Neural progenitor cell (in vitro differentiated cells): ENCODE measurements around the gene CDK5RAP2. TPM values are rescaled to one million over a fixed set of nuclear protein-coding genes. Genes with fewer than 3 reads are reported as not detected.

Experiments
- DNase-seq: peaks from one replicate; pipeline ENCODE4 v3.0.0-alpha.2; 2016; ENCODE audit warnings: low spot score
- H2AFZ ChIP-seq: fragments of 200-600 bp; sonication (generic); replicated peaks from 2 replicates; pipeline ENCODE4 v1.6.1; 2016; ENCODE audit warnings: antibody characterized with exemption
- H3F3A ChIP-seq: fragments of 200-600 bp; sonication (generic); 2 replicates; pipeline ENCODE4 v1.6.1; 2016; ENCODE audit warnings: antibody characterized with exemption, low read depth
- H3K27ac ChIP-seq: fragments of 200-600 bp; sonication (generic); 2 replicates; pipeline ENCODE4 v1.5.1; 2016; ENCODE audit warnings: mild to moderate bottlenecking
- H3K27me3 ChIP-seq: fragments of 200-600 bp; sonication (generic); 2 replicates; pipeline ENCODE4 v1.6.1; 2016; ENCODE audit warnings: mild to moderate bottlenecking, moderate library complexity
- H3K36me3 ChIP-seq: fragments of 200-600 bp; sonication (generic); 2 replicates; pipeline ENCODE4 v1.5.1; 2016
- H3K4me1 ChIP-seq: fragments of 200-600 bp; sonication (generic); 2 replicates; pipeline ENCODE4 v1.6.1; 2016; ENCODE audit warnings: mixed run types
- H3K4me2 ChIP-seq: fragments of 200-600 bp; sonication (generic); 2 replicates; pipeline ENCODE4 v1.6.1; 2016
- H3K4me3 ChIP-seq: fragments of 200-600 bp; sonication (generic); 2 replicates; pipeline ENCODE4 v1.5.1; 2016
- H3K79me2 ChIP-seq: fragments of 200-600 bp; sonication (generic); 2 replicates; pipeline ENCODE4 v1.6.1; 2016; ENCODE audit warnings: low read depth
- H3K9ac ChIP-seq: fragments of 200-600 bp; sonication (generic); 2 replicates; pipeline ENCODE4 v1.6.1; 2016
- H3K9me3 ChIP-seq: fragments of 200-600 bp; sonication (generic); 2 replicates; pipeline ENCODE4 v1.5.1; 2016; ENCODE audit warnings: low read depth
- H4K20me1 ChIP-seq: fragments of 200-600 bp; sonication (generic); 2 replicates; pipeline ENCODE4 v1.6.1; 2016; ENCODE audit warnings: low read depth
- H3K27ac Mint-ChIP-seq: 3 replicates; pipeline ENCODE4 v1.8.0; 2021; ENCODE audit warnings: mixed read lengths
- H3K27me3 Mint-ChIP-seq: 2 replicates; pipeline ENCODE4 v1.8.0; 2022; ENCODE audit warnings: low read depth, mild to moderate bottlenecking, inconsistent platforms, moderate library complexity, mixed read lengths; ENCODE audit not compliant: insufficient read depth
- H3K36me3 Mint-ChIP-seq: 3 replicates; pipeline ENCODE4 v1.8.0; 2021; ENCODE audit warnings: mixed read lengths
- H3K4me1 Mint-ChIP-seq: 3 replicates; pipeline ENCODE4 v1.8.0; 2021; ENCODE audit warnings: mixed read lengths
- H3K4me3 Mint-ChIP-seq: 3 replicates; pipeline ENCODE4 v1.8.0; 2021; ENCODE audit warnings: mild to moderate bottlenecking, moderate library complexity, mixed read lengths
- H3K9me3 Mint-ChIP-seq: 3 replicates; pipeline ENCODE4 v1.8.0; 2020; ENCODE audit warnings: mixed read lengths
- EZH2 ChIP-seq: fragments of 200-600 bp; sonication (generic); IDR thresholded peaks from 2 replicates; pipeline ENCODE4 v1.6.1; 2017; ENCODE audit warnings: antibody characterized with exemption, mild to moderate bottlenecking, moderate library complexity
- EZH2phosphoT487 ChIP-seq: fragments of 200-600 bp; sonication (generic); IDR thresholded peaks from 2 replicates; pipeline ENCODE4 v1.6.1; 2017; ENCODE audit warnings: antibody characterized with exemption
- total RNA-seq: library from RNA; depleted of rRNA; stranded (reverse); fragments of >200 nt; gene quantifications from 2 replicates; pipeline ENCODE4 v1.2.3, GENCODE V29; 2015; ENCODE audit warnings: low replicate concordance
- TF ChIP-seq, protein P1 (sequence below): fragments of 200-600 bp; sonication (generic); IDR thresholded peaks from 2 replicates; pipeline ENCODE4 v1.5.1; 2017; ENCODE audit warnings: antibody characterized with exemption, mild to moderate bottlenecking

Gene CDK5RAP2
- total RNA-seq, 1 donor from 2014 or later: 62.5 TPM

DNA sequence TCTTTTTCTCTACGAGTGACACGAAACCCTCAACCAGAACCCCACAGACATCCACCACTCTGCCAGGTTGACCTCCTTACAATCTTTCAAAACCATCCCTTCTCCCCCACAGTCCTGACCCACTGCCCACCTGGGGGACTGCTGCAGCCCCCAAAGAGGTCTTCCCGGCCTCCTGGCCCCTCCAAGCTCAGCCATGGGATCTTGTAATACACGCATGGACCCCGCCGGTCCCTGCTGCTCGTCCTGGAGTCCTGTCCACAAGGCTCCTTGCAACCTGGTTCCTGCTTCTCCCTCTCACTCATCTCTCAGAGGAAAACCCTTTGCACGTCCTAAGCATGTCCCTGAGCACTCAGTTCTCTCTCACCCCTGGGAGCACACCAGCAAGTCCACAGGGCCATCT is 187.3 kb downstream of the CDK5RAP2 start:
- Mint-ChIP-seq H3K4me1 (no peaks in the 10 kb centered on the region), H3K9me3 (no peaks in the 10 kb centered on the region), H3K27me3 (peaks cover 4% of the 10 kb centered on the region), H3K4me3 (no peak overlapping the region), H3K27ac (no peak overlapping the region), H3K36me3 (peaks cover 40% of the 10 kb centered on the region)
- Histone ChIP-seq H3K4me2 (no peak overlapping the region), H3K9ac (no peak overlapping the region), H3K9me3 (no peaks in the 10 kb centered on the region), H3K36me3 (no peaks in the 10 kb centered on the region), H3K4me1 (no peaks in the 10 kb centered on the region), H3K27ac (no peak overlapping the region), H2AFZ (no peak overlapping the region), H3K79me2 (no peaks in the 10 kb centered on the region), H4K20me1 (no peaks in the 10 kb centered on the region), H3F3A (no peaks in the 10 kb centered on the region), H3K4me3 (no peak overlapping the region), H3K27me3 (no peaks in the 10 kb centered on the region)
- no peak for TF ChIP-seq EZH2
- TF ChIP-seq EZH2phosphoT487: no peak
- TF ChIP-seq, protein P1, sequence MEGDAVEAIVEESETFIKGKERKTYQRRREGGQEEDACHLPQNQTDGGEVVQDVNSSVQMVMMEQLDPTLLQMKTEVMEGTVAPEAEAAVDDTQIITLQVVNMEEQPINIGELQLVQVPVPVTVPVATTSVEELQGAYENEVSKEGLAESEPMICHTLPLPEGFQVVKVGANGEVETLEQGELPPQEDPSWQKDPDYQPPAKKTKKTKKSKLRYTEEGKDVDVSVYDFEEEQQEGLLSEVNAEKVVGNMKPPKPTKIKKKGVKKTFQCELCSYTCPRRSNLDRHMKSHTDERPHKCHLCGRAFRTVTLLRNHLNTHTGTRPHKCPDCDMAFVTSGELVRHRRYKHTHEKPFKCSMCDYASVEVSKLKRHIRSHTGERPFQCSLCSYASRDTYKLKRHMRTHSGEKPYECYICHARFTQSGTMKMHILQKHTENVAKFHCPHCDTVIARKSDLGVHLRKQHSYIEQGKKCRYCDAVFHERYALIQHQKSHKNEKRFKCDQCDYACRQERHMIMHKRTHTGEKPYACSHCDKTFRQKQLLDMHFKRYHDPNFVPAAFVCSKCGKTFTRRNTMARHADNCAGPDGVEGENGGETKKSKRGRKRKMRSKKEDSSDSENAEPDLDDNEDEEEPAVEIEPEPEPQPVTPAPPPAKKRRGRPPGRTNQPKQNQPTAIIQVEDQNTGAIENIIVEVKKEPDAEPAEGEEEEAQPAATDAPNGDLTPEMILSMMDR: no peak
- DNase-seq: no peak

DNA sequence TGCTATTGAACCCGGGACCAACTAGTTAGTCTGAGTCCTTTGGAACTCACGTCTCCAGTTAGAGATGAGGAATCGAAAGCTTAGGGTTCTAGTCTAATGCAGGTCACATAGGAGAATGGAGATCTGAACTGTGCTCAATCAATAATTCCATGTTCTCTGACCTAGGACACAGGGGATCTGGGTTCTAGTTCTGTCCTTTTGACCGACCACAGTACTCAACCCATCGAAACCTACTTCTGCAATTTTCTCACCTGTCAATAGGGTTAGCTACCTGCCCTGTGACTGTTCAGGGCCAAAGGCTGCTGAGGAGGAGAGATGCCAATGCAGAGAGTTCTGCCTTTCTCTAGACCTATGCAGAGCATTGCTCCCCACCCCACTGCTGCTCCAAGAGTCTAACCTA is 187.7 kb downstream of the CDK5RAP2 start:
- Mint-ChIP-seq H3K27me3 (peaks cover 4% of the 10 kb centered on the region), H3K4me1 (no peaks in the 10 kb centered on the region), H3K36me3 (peaks cover 37% of the 10 kb centered on the region), H3K4me3 (no peak overlapping the region), H3K9me3 (no peaks in the 10 kb centered on the region), H3K27ac (no peak overlapping the region)
- Histone ChIP-seq H3K9me3 (no peaks in the 10 kb centered on the region), H3K27ac (no peak overlapping the region), H3F3A (no peaks in the 10 kb centered on the region), H3K79me2 (no peaks in the 10 kb centered on the region), H2AFZ (no peak overlapping the region), H3K4me2 (no peak overlapping the region), H3K9ac (no peak overlapping the region), H3K4me1 (no peaks in the 10 kb centered on the region), H3K36me3 (no peaks in the 10 kb centered on the region), H4K20me1 (no peaks in the 10 kb centered on the region), H3K27me3 (no peaks in the 10 kb centered on the region), H3K4me3 (no peak overlapping the region)
- no peak for DNase-seq
- TF ChIP-seq EZH2phosphoT487 (no peak), EZH2 (no peak)

DNA sequence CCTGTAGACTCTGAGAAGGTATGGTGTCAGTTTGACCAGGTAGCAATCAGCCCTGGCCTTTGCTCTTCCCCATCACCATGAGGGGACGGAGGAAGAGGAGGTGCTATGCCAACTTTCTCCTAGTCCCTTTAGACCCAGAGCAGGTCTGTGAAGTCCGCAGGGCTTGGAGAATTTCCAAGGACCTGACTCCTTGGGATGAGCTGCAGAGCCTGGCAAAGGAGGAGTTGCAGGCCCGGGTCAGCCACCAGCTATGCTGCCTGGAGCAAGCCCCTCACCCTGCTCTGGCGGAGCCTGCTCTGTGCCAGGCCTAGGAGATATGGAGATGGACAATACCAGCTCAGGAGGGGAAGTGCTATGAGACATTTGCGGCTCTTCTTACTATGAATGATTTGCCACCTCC is 188.3 kb downstream of the CDK5RAP2 start:
- no peaks in the 10 kb centered on the region for H3K27me3 ChIP-seq
- H3K27ac ChIP-seq: no peak overlapping the region
- H3K4me1 Mint-ChIP-seq: no peaks in the 10 kb centered on the region
- H3K4me3 ChIP-seq: no peak overlapping the region
- no peaks in the 10 kb centered on the region for H3K79me2 ChIP-seq
- H3K4me1 ChIP-seq: no peaks in the 10 kb centered on the region
- no peaks in the 10 kb centered on the region for H3F3A ChIP-seq
- DNase-seq: no peak
- no peak overlapping the region for H2AFZ ChIP-seq
- no peaks in the 10 kb centered on the region for H3K36me3 ChIP-seq
- no peaks in the 10 kb centered on the region for H4K20me1 ChIP-seq
- TF ChIP-seq EZH2phosphoT487 (no peak), EZH2 (no peak)
- TF ChIP-seq, protein P1: no peak
- H3K9ac ChIP-seq: no peak overlapping the region
- peaks cover 37% of the 10 kb centered on the region for H3K36me3 Mint-ChIP-seq
- H3K27me3 Mint-ChIP-seq: peaks cover 6% of the 10 kb centered on the region
- no peak overlapping the region for H3K4me2 ChIP-seq
- H3K9me3 ChIP-seq: no peaks in the 10 kb centered on the region
- no peak overlapping the region for H3K4me3 Mint-ChIP-seq
- no peaks in the 10 kb centered on the region for H3K9me3 Mint-ChIP-seq
- H3K27ac Mint-ChIP-seq: no peak overlapping the region

DNA sequence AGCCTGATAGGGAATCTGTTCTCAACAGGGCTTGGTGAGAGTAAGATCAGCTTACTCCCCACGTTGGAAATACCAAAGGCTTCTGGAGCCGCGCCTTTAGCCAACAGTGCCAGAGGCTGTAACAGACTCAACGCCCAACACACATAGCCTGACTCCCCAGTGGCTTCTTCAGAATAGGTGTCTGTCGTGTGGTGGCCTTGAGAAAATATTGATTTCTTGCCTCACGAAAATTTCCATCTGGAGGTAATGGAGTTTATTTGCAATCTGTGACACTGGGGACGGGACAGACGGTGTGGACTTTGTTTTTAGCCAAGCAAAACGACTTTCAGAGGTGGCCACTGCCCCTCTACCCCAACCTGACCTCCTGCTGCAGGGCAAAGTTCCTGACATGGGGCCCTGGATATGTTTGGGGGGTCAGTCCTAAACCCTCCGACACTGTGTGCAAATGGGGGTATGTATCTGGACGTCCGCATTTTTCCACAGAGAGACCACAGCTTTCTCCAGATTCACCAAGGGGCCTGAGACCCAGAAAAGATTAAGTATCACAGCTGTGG is 189.3 kb downstream of the CDK5RAP2 start:
- H3K4me1 Mint-ChIP-seq: no peaks in the 10 kb centered on the region
- no peaks in the 10 kb centered on the region for H3K79me2 ChIP-seq
- H3K27ac Mint-ChIP-seq: no peak overlapping the region
- no peak overlapping the region for H2AFZ ChIP-seq
- no peaks in the 10 kb centered on the region for H4K20me1 ChIP-seq
- H3K9me3 Mint-ChIP-seq: no peaks in the 10 kb centered on the region
- H3K4me3 Mint-ChIP-seq: no peak overlapping the region
- H3K9ac ChIP-seq: no peak overlapping the region
- no peak for TF ChIP-seq EZH2phosphoT487
- DNase-seq: no peak
- H3K4me2 ChIP-seq: no peak overlapping the region
- H3K36me3 ChIP-seq: no peaks in the 10 kb centered on the region
- no peak overlapping the region for H3K4me3 ChIP-seq
- H3K9me3 ChIP-seq: no peaks in the 10 kb centered on the region
- H3K27me3 ChIP-seq: no peaks in the 10 kb centered on the region
- H3K27ac ChIP-seq: no peak overlapping the region
- no peaks in the 10 kb centered on the region for H3F3A ChIP-seq
- peaks cover 5% of the 10 kb centered on the region for H3K27me3 Mint-ChIP-seq
- H3K36me3 Mint-ChIP-seq: peaks cover 33% of the 10 kb centered on the region
- H3K4me1 ChIP-seq: no peaks in the 10 kb centered on the region
